ENCODE results near the gene UGT1A4. TPM values are rescaled to one million over a fixed set of nuclear protein-coding genes. Genes with fewer than 3 reads are reported as not detected.

Gene UGT1A4
- total and polyA plus RNA-seq, 10 of the 15 experiments (the other 5 are each of a cell fraction or from before 2014, with no cell fraction given), result not detected

DNA sequence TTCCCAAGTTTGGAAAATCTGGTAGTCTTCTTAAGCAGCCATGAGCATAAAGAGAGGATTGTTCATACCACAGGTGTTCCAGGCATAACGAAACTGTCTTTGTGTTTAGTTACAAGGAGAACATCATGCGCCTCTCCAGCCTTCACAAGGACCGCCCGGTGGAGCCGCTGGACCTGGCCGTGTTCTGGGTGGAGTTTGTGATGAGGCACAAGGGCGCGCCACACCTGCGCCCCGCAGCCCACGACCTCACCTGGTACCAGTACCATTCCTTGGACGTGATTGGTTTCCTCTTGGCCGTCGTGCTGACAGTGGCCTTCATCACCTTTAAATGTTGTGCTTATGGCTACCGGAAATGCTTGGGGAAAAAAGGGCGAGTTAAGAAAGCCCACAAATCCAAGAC lies 53.6 kb downstream of the UGT1A4 start:
- no TSS peak for BruUV-seq (replicated peaks)
- intact Hi-C loops (cut with micrococcal nuclease; ENCODE audit: unreplicated experiment), result no loop called here
- no peaks in the 10 kb centered on the region for H3K79me2 ChIP-seq (ENCODE audit: control insufficient read depth, insufficient read depth, low read length)
- ATAC-seq (no peak), DNase-seq (ENCODE audit: low read depth, low spot score) (no peak), FAIRE-seq (no peak)
- H3K4me3 ChIP-seq, result no peak overlapping the region
- H3K9me3 ChIP-seq (replicated peaks; ENCODE audit: control insufficient read depth, insufficient read depth, low read length), result no peaks in the 10 kb centered on the region; the same call in 2 of the 3 replicates
- ChIA-PET POLR2A (no interaction called here), SMC1A (ENCODE audit: uncharacterized antibody, unreplicated experiment) (no interaction called here), RAD21 (ENCODE audit: unreplicated experiment) (no interaction called here), CTCF (no interaction called here)
- H3K4me2 ChIP-seq (ENCODE audit: control insufficient read depth, insufficient read depth), result no peak overlapping the region
- H3K4me1 ChIP-seq (ENCODE audit: control insufficient read depth, insufficient read depth, low read length), result no peaks in the 10 kb centered on the region
- H3K36me3 ChIP-seq (ENCODE audit: control insufficient read depth in 2 of 2, insufficient read depth in 2 of 2, low read length in 1 of 2), result no peaks in the 10 kb centered on the region
- no peak overlapping the region for H2AFZ ChIP-seq (ENCODE audit: control insufficient read depth, low read depth, low read length)
- TF ChIP-seq, protein P1, sequence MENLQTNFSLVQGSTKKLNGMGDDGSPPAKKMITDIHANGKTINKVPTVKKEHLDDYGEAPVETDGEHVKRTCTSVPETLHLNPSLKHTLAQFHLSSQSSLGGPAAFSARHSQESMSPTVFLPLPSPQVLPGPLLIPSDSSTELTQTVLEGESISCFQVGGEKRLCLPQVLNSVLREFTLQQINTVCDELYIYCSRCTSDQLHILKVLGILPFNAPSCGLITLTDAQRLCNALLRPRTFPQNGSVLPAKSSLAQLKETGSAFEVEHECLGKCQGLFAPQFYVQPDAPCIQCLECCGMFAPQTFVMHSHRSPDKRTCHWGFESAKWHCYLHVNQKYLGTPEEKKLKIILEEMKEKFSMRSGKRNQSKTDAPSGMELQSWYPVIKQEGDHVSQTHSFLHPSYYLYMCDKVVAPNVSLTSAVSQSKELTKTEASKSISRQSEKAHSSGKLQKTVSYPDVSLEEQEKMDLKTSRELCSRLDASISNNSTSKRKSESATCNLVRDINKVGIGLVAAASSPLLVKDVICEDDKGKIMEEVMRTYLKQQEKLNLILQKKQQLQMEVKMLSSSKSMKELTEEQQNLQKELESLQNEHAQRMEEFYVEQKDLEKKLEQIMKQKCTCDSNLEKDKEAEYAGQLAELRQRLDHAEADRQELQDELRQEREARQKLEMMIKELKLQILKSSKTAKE (IDR thresholded peaks at IDR 0.05; ENCODE audit: low read depth, poor library complexity, severe bottlenecking), result no peak
- no peak for TF ChIP-seq FOXK2 (IDR thresholded peaks at IDR 0.05)
- no peak for TF ChIP-seq MTA2 (IDR thresholded peaks at IDR 0.05; ENCODE audit: low read depth)
- no peak for TF ChIP-seq NR2F1 (conservative IDR thresholded peaks at IDR 0.05)
- TF ChIP-seq, protein P2, sequence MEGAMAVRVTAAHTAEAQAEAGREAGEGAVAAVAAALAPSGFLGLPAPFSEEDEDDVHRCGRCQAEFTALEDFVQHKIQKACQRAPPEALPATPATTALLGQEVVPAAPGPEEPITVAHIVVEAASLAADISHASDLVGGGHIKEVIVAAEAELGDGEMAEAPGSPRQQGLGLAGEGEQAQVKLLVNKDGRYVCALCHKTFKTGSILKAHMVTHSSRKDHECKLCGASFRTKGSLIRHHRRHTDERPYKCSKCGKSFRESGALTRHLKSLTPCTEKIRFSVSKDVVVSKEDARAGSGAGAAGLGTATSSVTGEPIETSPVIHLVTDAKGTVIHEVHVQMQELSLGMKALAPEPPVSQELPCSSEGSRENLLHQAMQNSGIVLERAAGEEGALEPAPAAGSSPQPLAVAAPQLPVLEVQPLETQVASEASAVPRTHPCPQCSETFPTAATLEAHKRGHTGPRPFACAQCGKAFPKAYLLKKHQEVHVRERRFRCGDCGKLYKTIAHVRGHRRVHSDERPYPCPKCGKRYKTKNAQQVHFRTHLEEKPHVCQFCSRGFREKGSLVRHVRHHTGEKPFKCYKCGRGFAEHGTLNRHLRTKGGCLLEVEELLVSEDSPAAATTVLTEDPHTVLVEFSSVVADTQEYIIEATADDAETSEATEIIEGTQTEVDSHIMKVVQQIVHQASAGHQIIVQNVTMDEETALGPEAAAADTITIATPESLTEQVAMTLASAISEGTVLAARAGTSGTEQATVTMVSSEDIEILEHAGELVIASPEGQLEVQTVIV (IDR thresholded peaks at IDR 0.05; ENCODE audit: borderline replicate concordance, partially characterized antibody), result no peak
- no peak for TF ChIP-seq RELA (IDR thresholded peaks at IDR 0.05; ENCODE audit: borderline replicate concordance, partially characterized antibody)
- TF ChIP-seq ETV6 (conservative IDR thresholded peaks at IDR 0.05 in 1 of 2, IDR thresholded peaks at IDR 0.05 in 1 of 2; ENCODE audit: borderline replicate concordance in 1 of 2, low read depth in 1 of 2), result no peak
- no peak for TF ChIP-seq NFIC (IDR thresholded peaks at IDR 0.05; ENCODE audit: low read depth, low read length)
- in situ Hi-C loops (cut with MboI), result no loop called here
- H3K27ac ChIP-seq (ENCODE audit: control insufficient read depth, insufficient read depth), result no peak overlapping the region
- 59% methylated on average over 16 of the region's 16 CpGs for WGBS (ENCODE audit: insufficient coverage, insufficient replicate concordance, low lambda C conversion rate, missing lambda C conversion rate)
- H4K20me1 ChIP-seq (ENCODE audit: control insufficient read depth, insufficient read depth), result no peaks in the 10 kb centered on the region
- no peaks in the 10 kb centered on the region for H3K27me3 ChIP-seq (replicated peaks in 1 of 2; ENCODE audit: control insufficient read depth in 2 of 2, insufficient read depth in 2 of 2, low read length in 1 of 2)
- no peak overlapping the region for H3K9ac ChIP-seq (ENCODE audit: control insufficient read depth, insufficient read depth, low read length)

All from GM12878 (cell line).